CD8-positive, alpha-beta memory T cell (primary cell): ENCODE results near the gene C4orf46. TPM values are rescaled to one million over a fixed set of nuclear protein-coding genes. Genes with fewer than 3 reads are reported as not detected.
"Not testable (repeated sequence)": the region's sequence is repeated elsewhere in the genome, so short reads cannot be mapped to it uniquely, and the experiment has no call there.

ENCODE experiments used
- CTCF ChIA-PET: fragments of 350-600 bp; sonication (Branson Sonifier 250); formaldehyde crosslinking; loops from one replicate; lab custom pipeline; 2021; ENCODE audit warnings: antibody characterized with exemption; lab: Charles Lee
- POLR2A ChIA-PET: fragments of 350-600 bp; sonication (Branson Sonifier 250); formaldehyde crosslinking; loops from one replicate; lab custom pipeline; 2021; ENCODE audit warnings: antibody characterized with exemption; lab: Charles Lee
- DNase-seq, 5 donors: peaks; one replicate each; pipeline versions ENCODE4 v3.0.0 to v3.0.0-alpha.2; 2020 to 2022; ENCODE audit warnings: mixed read lengths in 1 of 5
- H3K27ac ChIP-seq: one replicate; pipeline ENCODE4 v1.7.0; 2013; ENCODE audit warnings: low read depth, mild to moderate bottlenecking, low read length, moderate library complexity
- H3K27me3 ChIP-seq: 2 replicates; pipeline ENCODE4 v1.7.0; 2013; ENCODE audit warnings: low read length, mild to moderate bottlenecking; ENCODE audit not compliant: insufficient read depth, poor library complexity, severe bottlenecking
- H3K36me3 ChIP-seq: 2 replicates; pipeline ENCODE4 v1.7.0; 2013; ENCODE audit warnings: mild to moderate bottlenecking, low read length, moderate library complexity; ENCODE audit not compliant: insufficient read depth
- H3K4me1 ChIP-seq: 2 replicates; pipeline ENCODE4 v1.7.0; 2013; ENCODE audit warnings: mild to moderate bottlenecking, low read length, moderate library complexity; ENCODE audit not compliant: insufficient read depth
- H3K4me3 ChIP-seq: 2 replicates; pipeline ENCODE4 v1.7.0; 2013; ENCODE audit warnings: mild to moderate bottlenecking, low read length
- H3K9me3 ChIP-seq: 2 replicates; pipeline ENCODE4 v1.7.0; 2013; ENCODE audit warnings: mild to moderate bottlenecking, low read length
- H3K27ac Mint-ChIP-seq, 8 donors: one replicate each; pipeline ENCODE4 v1.8.0; 2020 to 2021; ENCODE audit warnings: mixed read lengths in 8 of 8, mild to moderate bottlenecking in 6 of 8, inconsistent platforms in 3 of 8, moderate library complexity in 3 of 8
- H3K27me3 Mint-ChIP-seq, 2 donors: one replicate each; pipeline ENCODE4 v1.8.0; 2020 to 2021; ENCODE audit warnings: mixed read lengths in 2 of 2, mild to moderate bottlenecking in 1 of 2, moderate library complexity in 1 of 2
- H3K36me3 Mint-ChIP-seq, 3 donors: one replicate each; pipeline ENCODE4 v1.8.0; 2020 to 2021; ENCODE audit warnings: mixed read lengths in 3 of 3, inconsistent platforms in 1 of 3, mild to moderate bottlenecking in 1 of 3
- H3K4me1 Mint-ChIP-seq, 3 donors: one replicate each; pipeline ENCODE4 v1.8.0; 2020 to 2021; ENCODE audit warnings: mixed read lengths in 3 of 3, inconsistent platforms in 1 of 3, mild to moderate bottlenecking in 1 of 3
- H3K4me3 Mint-ChIP-seq, 7 donors: one replicate each; pipeline ENCODE4 v1.8.0; 2020 to 2021; ENCODE audit warnings: mixed read lengths in 7 of 7, mild to moderate bottlenecking in 6 of 7, moderate library complexity in 4 of 7, inconsistent platforms in 2 of 7
- H3K9me3 Mint-ChIP-seq, 5 donors: one replicate each; pipeline ENCODE4 v1.8.0; 2020 to 2022; ENCODE audit warnings: mixed read lengths in 5 of 5, mild to moderate bottlenecking in 3 of 5, moderate library complexity in 2 of 5, inconsistent platforms in 1 of 5
- polyA plus RNA-seq: library from polyadenylated mRNA; unstranded; fragments of 300-500 nt; fragmentation: Illumina TruSeq; gene quantifications from one replicate; pipeline ENCODE4 v1.2.3, GENCODE V29; 2021
- total RNA-seq, 2 experiments: library from RNA; stranded (reverse); gene quantifications; one replicate each; pipeline ENCODE4 v1.2.3, GENCODE V29; 2021

The C4orf46 gene
- total RNA-seq (10 to 100 TPM; 20.0 to 22.0 TPM), polyA plus RNA-seq (5.7 TPM)

- DNase-seq: no peak
- no peaks in the 10 kb centered on the region for H3K9me3 ChIP-seq
- ChIA-PET POLR2A (no interaction called here), CTCF (no interaction called here)
- Mint-ChIP-seq H3K27ac (peak within 1 kb of the TSS; percentile 87 to 100 (median 98)), H3K36me3 (peaks cover 0 to 14% (median 2%) of the 10 kb centered on the region in 3 donors), H3K9me3 (no peaks in the 10 kb centered on the region), H3K27me3 (peaks cover 0 to 3% of the 10 kb centered on the region in 2 donors), H3K4me1 (peaks cover 20 to 40% (median 31%) of the 10 kb centered on the region in 3 donors), H3K4me3 (peak within 1 kb of the TSS; percentile 91 to 97 (median 93))
- H3K27ac ChIP-seq: peak within 1 kb of the TSS; percentile 91
- peaks cover 15% of the 10 kb centered on the region for H3K4me1 ChIP-seq
- H3K27me3 ChIP-seq: no peaks in the 10 kb centered on the region
- peak within 1 kb of the TSS; percentile 77 for H3K4me3 ChIP-seq
- H3K36me3 ChIP-seq: no peaks in the 10 kb centered on the region
These were observed at the start of gene C4orf46 for GRCh38 chr4:158671665-158671914. Gene C4orf46 (minus strand): TSS chr4:158671887. CDS start chr4:158671801, 86 bp downstream.

- DNase-seq: no peak
- Mint-ChIP-seq H3K27ac (peak overlapping the region in 1 of 8 donors; percentile 7), H3K9me3 (no peaks in the 10 kb centered on the region), H3K27me3 (no peaks in the 10 kb centered on the region), H3K4me3 (no peak overlapping the region), H3K36me3 (peaks cover 3 to 91% (median 35%) of the 10 kb centered on the region in 3 donors), H3K4me1 (peaks cover 13 to 19% (median 15%) of the 10 kb centered on the region in 3 donors)
- H3K4me1 ChIP-seq: no peaks in the 10 kb centered on the region
- H3K36me3 ChIP-seq: peaks cover 26% of the 10 kb centered on the region
- H3K9me3 ChIP-seq: no peaks in the 10 kb centered on the region
- no peaks in the 10 kb centered on the region for H3K27me3 ChIP-seq
- no peak overlapping the region for H3K4me3 ChIP-seq
- ChIA-PET CTCF (interaction anchor here (0.6 kb wide), 1 partner anchor 159 kb away, joined by 3 read pairs; no protein-coding TSS in a partner anchor), POLR2A (no interaction called here)
- H3K27ac ChIP-seq: no peak overlapping the region
These were observed 44.1 kb upstream of the C4orf46 start for GRCh38 chr4:158715802-158716201.

- Mint-ChIP-seq H3K36me3 (peaks cover 3 to 93% (median 38%) of the 10 kb centered on the region in 3 donors), H3K27ac (no peak overlapping the region), H3K9me3 (no peaks in the 10 kb centered on the region), H3K27me3 (no peaks in the 10 kb centered on the region), H3K4me3 (no peak overlapping the region), H3K4me1 (peaks cover 9 to 16% (median 14%) of the 10 kb centered on the region in 3 donors)
- POLR2A ChIA-PET: no interaction called here
- Histone ChIP-seq H3K27ac (no peak overlapping the region), H3K27me3 (no peaks in the 10 kb centered on the region), H3K4me3 (no peak overlapping the region), H3K36me3 (peaks cover 31% of the 10 kb centered on the region), H3K4me1 (no peaks in the 10 kb centered on the region), H3K9me3 (no peaks in the 10 kb centered on the region)
- no peak for DNase-seq
- CTCF ChIA-PET: no interaction called here
These were observed 43.2 kb upstream of the C4orf46 start for GRCh38 chr4:158714937-158715336.

- H3K27ac Mint-ChIP-seq, H3K4me1 ChIP-seq, H3K4me3 ChIP-seq, H3K9me3 ChIP-seq, H3K4me3 Mint-ChIP-seq, H3K27me3 ChIP-seq, H3K27me3 Mint-ChIP-seq, H3K9me3 Mint-ChIP-seq, POLR2A ChIA-PET, DNase-seq, H3K27ac ChIP-seq, CTCF ChIA-PET, H3K4me1 Mint-ChIP-seq: not testable (repeated sequence)
- H3K36me3 ChIP-seq: peaks cover 34% of the 10 kb centered on the region
- H3K36me3 Mint-ChIP-seq: peaks cover 7 to 87% (median 35%) of the 10 kb centered on the region in 3 donors
These were observed 40.9 kb upstream of the C4orf46 start for GRCh38 chr4:158712622-158713021.

GRCh38 chr4:158710814-158711213 lies 39.1 kb upstream of the C4orf46 start:
- peaks cover 11 to 87% (median 32%) of the 10 kb centered on the region in 3 donors for H3K36me3 Mint-ChIP-seq
- no peaks in the 10 kb centered on the region for H3K27me3 Mint-ChIP-seq
- Histone ChIP-seq H3K9me3 (no peaks in the 10 kb centered on the region), H3K27ac (no peak overlapping the region), H3K27me3 (no peaks in the 10 kb centered on the region), H3K4me1 (no peaks in the 10 kb centered on the region), H3K4me3 (no peak overlapping the region), H3K36me3 (peaks cover 22% of the 10 kb centered on the region)
- peak overlapping the region in 1 of 8 donors; percentile 50 for H3K27ac Mint-ChIP-seq
- ChIA-PET POLR2A (no interaction called here), CTCF (interaction anchor here (1.1 to 1.2 kb wide), 2 partner anchors 14 to 59 kb away, joined by 3 read pairs; no protein-coding TSS in a partner anchor)
- no peaks in the 10 kb centered on the region for H3K9me3 Mint-ChIP-seq
- no peak overlapping the region for H3K4me3 Mint-ChIP-seq
- DNase-seq: no peak
- H3K4me1 Mint-ChIP-seq: peaks cover 0 to 2% (median 0%) of the 10 kb centered on the region in 3 donors

- Mint-ChIP-seq H3K9me3 (no peaks in the 10 kb centered on the region), H3K27ac (peak overlapping the region in 3 of 8 donors; percentile 25 to 36 (median 26)), H3K4me3 (peak overlapping the region in 1 of 7 donors; percentile 23), H3K36me3 (peaks cover 4 to 55% (median 14%) of the 10 kb centered on the region in 3 donors), H3K4me1 (no peaks in the 10 kb centered on the region), H3K27me3 (no peaks in the 10 kb centered on the region)
- H3K4me1 ChIP-seq: no peaks in the 10 kb centered on the region
- no peak overlapping the region for H3K4me3 ChIP-seq
- no peak for DNase-seq
- no peaks in the 10 kb centered on the region for H3K9me3 ChIP-seq
- POLR2A ChIA-PET: no interaction called here
- H3K27me3 ChIP-seq: no peaks in the 10 kb centered on the region
- CTCF ChIA-PET: no interaction called here
- H3K36me3 ChIP-seq: no peaks in the 10 kb centered on the region
- no peak overlapping the region for H3K27ac ChIP-seq
These were observed 32.6 kb upstream of the C4orf46 start for GRCh38 chr4:158704274-158704673.

GRCh38 chr4:158688813-158689212 lies 17.1 kb upstream of the C4orf46 start:
- CTCF ChIA-PET: no interaction called here
- H3K9me3 Mint-ChIP-seq: no peaks in the 10 kb centered on the region
- H3K36me3 ChIP-seq: peaks cover 3% of the 10 kb centered on the region
- no peaks in the 10 kb centered on the region for H3K27me3 Mint-ChIP-seq
- H3K36me3 Mint-ChIP-seq: peaks cover 0 to 30% (median 17%) of the 10 kb centered on the region in 3 donors
- no peaks in the 10 kb centered on the region for H3K4me1 ChIP-seq
- H3K4me1 Mint-ChIP-seq: no peaks in the 10 kb centered on the region
- H3K27ac Mint-ChIP-seq: no peak overlapping the region
- H3K4me3 ChIP-seq: no peak overlapping the region
- H3K4me3 Mint-ChIP-seq: no peak overlapping the region
- POLR2A ChIA-PET: no interaction called here
- no peak overlapping the region for H3K27ac ChIP-seq
- no peaks in the 10 kb centered on the region for H3K9me3 ChIP-seq
- DNase-seq: no peak
- H3K27me3 ChIP-seq: no peaks in the 10 kb centered on the region

GRCh38 chr4:158682066-158682465 lies 10.4 kb upstream of the C4orf46 start:
- Mint-ChIP-seq H3K9me3 (no peaks in the 10 kb centered on the region), H3K27ac (no peak overlapping the region), H3K27me3 (no peaks in the 10 kb centered on the region), H3K36me3 (peaks cover 5 to 28% (median 7%) of the 10 kb centered on the region in 3 donors), H3K4me3 (no peak overlapping the region), H3K4me1 (peaks cover 0 to 5% (median 2%) of the 10 kb centered on the region in 3 donors)
- peaks cover 3% of the 10 kb centered on the region for H3K36me3 ChIP-seq
- H3K4me1 ChIP-seq: no peaks in the 10 kb centered on the region
- H3K4me3 ChIP-seq: no peak overlapping the region
- ChIA-PET POLR2A (no interaction called here), CTCF (no interaction called here)
- no peaks in the 10 kb centered on the region for H3K27me3 ChIP-seq
- H3K9me3 ChIP-seq: no peaks in the 10 kb centered on the region
- DNase-seq: no peak
- H3K27ac ChIP-seq: no peak overlapping the region
